Type B pancreatic cell (in vitro differentiated cells): Measurements from ENCODE around the gene LYPD1. TPM values are rescaled to one million over a fixed set of nuclear protein-coding genes. Genes with fewer than 3 reads are reported as not detected.

ENCODE experiments used
- DNase-seq: peaks from one replicate; pipeline ENCODE4 v3.0.0; 2021; ENCODE audit warnings: mixed read lengths; ENCODE audit not compliant: unreplicated experiment; ENCODE audit errors: extremely low spot score
- H3K27ac Mint-ChIP-seq: 2 replicates; pipeline ENCODE4 v1.8.0; 2021; ENCODE audit warnings: mild to moderate bottlenecking, mixed read lengths
- H3K27me3 Mint-ChIP-seq: 2 replicates; pipeline ENCODE4 v1.8.0; 2021; ENCODE audit warnings: mixed read lengths
- H3K36me3 Mint-ChIP-seq: 2 replicates; pipeline ENCODE4 v1.8.0; 2021; ENCODE audit warnings: mixed read lengths
- H3K4me1 Mint-ChIP-seq: one replicate; pipeline ENCODE4 v1.8.0; 2021; ENCODE audit warnings: mixed read lengths; ENCODE audit not compliant: unreplicated experiment
- H3K4me3 Mint-ChIP-seq: 2 replicates; pipeline ENCODE4 v1.8.0; 2021; ENCODE audit warnings: mild to moderate bottlenecking, mixed read lengths
- H3K9me3 Mint-ChIP-seq: 2 replicates; pipeline ENCODE4 v1.8.0; 2021; ENCODE audit warnings: mixed read lengths
- total RNA-seq: library from RNA; stranded (reverse); gene quantifications from 2 replicates; pipeline ENCODE4 v1.2.1, GENCODE V29; 2021; ENCODE audit warnings: low replicate concordance
- TF ChIP-seq, protein P1 (sequence below): fragments of 200-600 bp; sonication (generic); conservative IDR thresholded peaks from 2 replicates; pipeline ENCODE4 v1.5.0; 2021; ENCODE audit warnings: antibody characterized with exemption, mild to moderate bottlenecking

The LYPD1 gene
- total RNA-seq, 1 donor from 2014 or later: 33.9 TPM

DNA sequence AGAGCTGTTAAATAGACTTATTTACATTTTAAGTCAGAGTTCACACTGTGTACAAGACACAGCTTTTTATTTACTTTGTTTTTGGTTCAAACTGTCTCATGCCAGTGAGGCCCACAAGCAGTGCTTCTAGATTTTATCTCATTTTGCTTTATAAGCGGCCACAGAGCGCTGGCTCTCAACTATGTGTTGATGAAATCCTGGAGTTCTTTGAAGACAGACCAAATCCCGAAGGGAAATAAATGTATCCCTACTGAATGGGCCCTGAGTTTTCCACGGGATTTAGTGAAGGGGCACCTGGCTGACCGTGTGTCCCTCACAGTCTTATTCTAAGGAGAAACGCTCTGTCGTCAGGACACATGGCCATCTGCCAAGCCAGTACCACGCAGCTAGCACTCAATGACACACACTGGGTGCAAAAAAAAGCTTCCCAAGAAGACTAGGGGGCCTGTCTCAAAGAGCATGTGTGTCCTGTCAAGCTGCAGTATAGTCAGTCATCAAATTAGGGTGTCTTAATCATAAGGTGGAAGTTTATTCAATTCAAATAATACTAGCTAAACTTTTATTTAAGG lies 23.4 kb downstream of the LYPD1 start:
- no peak for DNase-seq
- Mint-ChIP-seq H3K4me1 (peaks cover 17% of the 10 kb centered on the region), H3K4me3 (no peak overlapping the region), H3K9me3 (no peaks in the 10 kb centered on the region), H3K27me3 (no peaks in the 10 kb centered on the region), H3K36me3 (no peaks in the 10 kb centered on the region), H3K27ac (no peak overlapping the region)
- TF ChIP-seq, protein P1, sequence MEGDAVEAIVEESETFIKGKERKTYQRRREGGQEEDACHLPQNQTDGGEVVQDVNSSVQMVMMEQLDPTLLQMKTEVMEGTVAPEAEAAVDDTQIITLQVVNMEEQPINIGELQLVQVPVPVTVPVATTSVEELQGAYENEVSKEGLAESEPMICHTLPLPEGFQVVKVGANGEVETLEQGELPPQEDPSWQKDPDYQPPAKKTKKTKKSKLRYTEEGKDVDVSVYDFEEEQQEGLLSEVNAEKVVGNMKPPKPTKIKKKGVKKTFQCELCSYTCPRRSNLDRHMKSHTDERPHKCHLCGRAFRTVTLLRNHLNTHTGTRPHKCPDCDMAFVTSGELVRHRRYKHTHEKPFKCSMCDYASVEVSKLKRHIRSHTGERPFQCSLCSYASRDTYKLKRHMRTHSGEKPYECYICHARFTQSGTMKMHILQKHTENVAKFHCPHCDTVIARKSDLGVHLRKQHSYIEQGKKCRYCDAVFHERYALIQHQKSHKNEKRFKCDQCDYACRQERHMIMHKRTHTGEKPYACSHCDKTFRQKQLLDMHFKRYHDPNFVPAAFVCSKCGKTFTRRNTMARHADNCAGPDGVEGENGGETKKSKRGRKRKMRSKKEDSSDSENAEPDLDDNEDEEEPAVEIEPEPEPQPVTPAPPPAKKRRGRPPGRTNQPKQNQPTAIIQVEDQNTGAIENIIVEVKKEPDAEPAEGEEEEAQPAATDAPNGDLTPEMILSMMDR: no peak

GRCh38 chr2:132645722-132646539 lies 24.1 kb downstream of the LYPD1 start:
- Mint-ChIP-seq H3K4me1 (peaks cover 14% of the 10 kb centered on the region), H3K27ac (no peak overlapping the region), H3K27me3 (no peaks in the 10 kb centered on the region), H3K9me3 (no peaks in the 10 kb centered on the region), H3K36me3 (no peaks in the 10 kb centered on the region), H3K4me3 (no peak overlapping the region)
- TF ChIP-seq, protein P1: no peak
- no peak for DNase-seq

GRCh38 chr2:132645176-132645575 lies 24.8 kb downstream of the LYPD1 start:
- TF ChIP-seq, protein P1: no peak
- Mint-ChIP-seq H3K27ac (no peak overlapping the region), H3K27me3 (no peaks in the 10 kb centered on the region), H3K4me3 (no peak overlapping the region), H3K36me3 (no peaks in the 10 kb centered on the region), H3K4me1 (peaks cover 15% of the 10 kb centered on the region), H3K9me3 (no peaks in the 10 kb centered on the region)
- no peak for DNase-seq

- no peak overlapping the region for H3K27ac Mint-ChIP-seq
- no peak for DNase-seq
- H3K27me3 Mint-ChIP-seq: no peaks in the 10 kb centered on the region
- H3K4me1 Mint-ChIP-seq: peaks cover 18% of the 10 kb centered on the region
- no peaks in the 10 kb centered on the region for H3K9me3 Mint-ChIP-seq
- no peaks in the 10 kb centered on the region for H3K36me3 Mint-ChIP-seq
- H3K4me3 Mint-ChIP-seq: no peak overlapping the region
- TF ChIP-seq, protein P1: no peak
Observed at GRCh38 chr2:132642415-132642814, 27.6 kb downstream of the LYPD1 start.

GRCh38 chr2:132641819-132642218 lies 28.2 kb downstream of the LYPD1 start:
- Mint-ChIP-seq H3K36me3 (no peaks in the 10 kb centered on the region), H3K4me1 (peaks cover 18% of the 10 kb centered on the region), H3K27ac (no peak overlapping the region), H3K27me3 (no peaks in the 10 kb centered on the region), H3K9me3 (no peaks in the 10 kb centered on the region), H3K4me3 (no peak overlapping the region)
- DNase-seq: no peak
- TF ChIP-seq, protein P1: no peak
